Esophagus squamous epithelium (tissue), 4 donors: ENCODE data around the gene TAOK3.

Experiments used
- CTCF ChIP-seq, 6 experiments: fragments of 450-650 bp in 4 of 6; fragments of 200-600 bp in 2 of 6; sonication (generic) in 2 of 6; IDR thresholded peaks; one replicate each; pipeline ENCODE4 v1.5.1; 2016 to 2019; ENCODE audit warnings: antibody characterized with exemption in 6 of 6, mild to moderate bottlenecking in 4 of 6, moderate library complexity in 4 of 6
- POLR2A ChIP-seq, 4 donors: fragments of 450-650 bp; IDR thresholded peaks; one replicate each; pipeline ENCODE4 v1.6.1; 2017; ENCODE audit warnings: antibody characterized with exemption in 4 of 4, mild to moderate bottlenecking in 4 of 4, moderate library complexity in 3 of 4

GRCh38 chr12:118145113-118145797 lies 227.5 kb downstream of the TAOK3 start:
- TF ChIP-seq POLR2A (IDR thresholded peaks at IDR 0.05) = no peak
- no peak for TF ChIP-seq CTCF (IDR thresholded peaks at IDR 0.05)
